ENCODE data around the gene EPHB4. TPM values are rescaled to one million over a fixed set of nuclear protein-coding genes. Genes with fewer than 3 reads are reported as not detected.

Gene EPHB4
- total RNA-seq (ENCODE audit: low replicate concordance), result 83.1 and 90.3 TPM in 2 replicates

GRCh38 chr7:100827330-100828226, at the start of gene EPHB4:
Gene EPHB4 (minus strand): TSS chr7:100827523. CDS start chr7:100827030, 493 bp downstream.

GRCh38 chr7:100874577-100875355, 47.4 kb upstream of the EPHB4 start, which contains the start of gene SRRT:
Gene SRRT (plus strand): TSS chr7:100875103. CDS start chr7:100875591, 488 bp downstream.

DNA sequence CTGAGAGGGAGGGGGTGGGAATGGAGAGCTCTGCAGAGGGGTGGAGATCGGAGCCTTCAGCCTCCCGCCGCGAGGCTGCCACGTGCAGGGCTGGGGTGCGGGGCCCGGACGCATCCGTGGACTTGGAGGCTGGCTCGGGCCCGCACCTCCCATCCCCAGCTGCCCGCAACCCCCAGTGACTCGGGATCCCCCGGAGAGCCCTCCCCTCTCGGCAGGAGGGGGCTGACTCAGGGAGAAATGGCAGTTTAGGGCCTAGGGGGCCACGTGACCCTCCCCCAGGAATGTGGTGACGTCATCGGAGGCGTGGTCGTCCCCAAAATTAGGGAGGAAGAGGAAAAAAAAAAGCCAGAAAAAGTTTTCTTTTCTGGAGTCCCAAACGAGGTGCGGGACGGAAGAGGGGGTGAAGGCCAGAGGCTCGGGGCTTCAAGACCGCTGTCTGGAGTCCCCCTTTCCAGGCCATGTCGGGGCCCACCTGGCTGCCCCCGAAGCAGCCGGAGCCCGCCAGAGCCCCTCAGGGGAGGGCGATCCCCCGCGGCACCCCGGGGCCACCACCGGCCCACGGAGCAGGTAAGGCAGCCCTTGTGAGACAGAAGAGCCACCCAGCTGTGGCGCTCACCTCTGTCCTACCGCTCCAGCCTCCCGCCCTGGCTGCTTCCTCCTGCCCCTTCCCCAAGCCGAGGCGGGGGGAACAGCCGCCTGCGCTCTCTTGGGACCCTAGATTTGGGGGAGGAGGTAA, 39.9 kb upstream of the EPHB4 start, which contains the start of gene TRIP6:
TRIP6 (plus strand) TSS at position 348 of the 736 bp plus-strand sequence; CDS start at position 459, 111 bp downstream.

DNA sequence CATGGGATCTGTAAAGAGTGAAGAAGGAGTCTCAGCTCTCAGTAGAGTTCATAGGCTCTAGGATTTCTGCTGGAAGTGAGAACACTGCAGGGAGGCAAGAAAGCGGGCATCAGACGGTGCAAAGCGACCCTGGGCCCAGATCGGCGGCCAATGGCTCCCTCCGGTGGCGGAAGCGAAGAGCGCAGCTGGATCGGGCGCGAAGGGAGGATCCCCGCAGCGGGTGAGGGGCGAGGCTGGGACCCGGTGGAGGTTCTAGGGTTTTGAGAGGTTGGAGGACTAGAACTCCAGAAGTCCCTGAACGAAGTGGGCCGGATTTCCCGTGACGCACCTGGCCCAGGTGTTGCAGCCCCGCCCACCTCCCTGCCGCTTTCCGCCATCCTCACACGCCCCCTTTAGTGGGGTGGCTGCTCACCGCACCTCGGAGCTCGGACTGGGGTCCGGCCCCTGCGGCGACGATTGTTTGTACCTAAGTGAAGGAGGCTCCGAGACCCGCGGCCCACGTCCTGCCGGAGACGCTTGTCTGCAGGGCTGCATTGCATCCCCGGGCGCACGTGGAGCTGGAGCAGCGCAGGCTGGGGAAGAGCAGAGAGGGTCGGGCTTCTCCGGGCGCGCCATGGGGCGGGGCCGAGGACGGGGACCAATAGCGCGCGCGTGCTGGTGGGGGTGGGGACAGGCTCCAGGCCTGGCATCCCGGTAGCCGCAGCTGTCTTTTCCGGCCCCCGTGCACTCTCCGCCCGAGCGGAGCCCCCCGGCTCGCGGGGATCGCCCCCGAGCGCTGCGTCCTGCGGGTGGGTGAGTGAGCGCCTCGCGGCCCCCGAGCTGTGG, 24.9 kb upstream of the EPHB4 start, which contains the start of gene SLC12A9:
SLC12A9 (plus strand) TSS at position 666 of the 825 bp plus-strand sequence. CDS start 1,485 bp downstream, outside the sequence.

Other genes starting within 250 kb of the EPHB4 start
- gene LRCH4, start 241.4 kb downstream of the EPHB4 start, total RNA-seq (ENCODE audit: low replicate concordance), result 2.2 and 5.3 TPM in 2 replicates
- gene FBXO24, start 241.2 kb downstream of the EPHB4 start, total RNA-seq (ENCODE audit: low replicate concordance), result 0.30 TPM in 1 of 2 replicates, not detected in the other
- gene PCOLCE, start 225.2 kb downstream of the EPHB4 start, total RNA-seq (ENCODE audit: low replicate concordance), result 46.9 and 69.1 TPM in 2 replicates
- 1.1 and 4.4 TPM in 2 replicates for gene MOSPD3, start 215.0 kb downstream of the EPHB4 start, total RNA-seq (ENCODE audit: low replicate concordance)
- gene TFR2, start 186.0 kb downstream of the EPHB4 start, total RNA-seq (ENCODE audit: low replicate concordance), result under 0.01 and 0.08 TPM in 2 replicates
- not detected in 2 replicates for gene ACTL6B, start 171.1 kb downstream of the EPHB4 start, total RNA-seq (ENCODE audit: low replicate concordance)
- gene GNB2, start 153.8 kb downstream of the EPHB4 start, total RNA-seq (ENCODE audit: low replicate concordance), result 65.9 and 86.6 TPM in 2 replicates
- 7.0 and 23.6 TPM in 2 replicates for gene GIGYF1, start 133.3 kb downstream of the EPHB4 start, total RNA-seq (ENCODE audit: low replicate concordance)
- 13.1 and 37.7 TPM in 2 replicates for gene POP7, start 121.4 kb downstream of the EPHB4 start, total RNA-seq (ENCODE audit: low replicate concordance)
- gene EPO, start 107.1 kb downstream of the EPHB4 start, total RNA-seq (ENCODE audit: low replicate concordance), result not detected in 2 replicates
- gene ZAN, start 93.9 kb downstream of the EPHB4 start, total RNA-seq (ENCODE audit: low replicate concordance), result not detected in 2 replicates
- gene SLC12A9, start 25.2 kb upstream of the EPHB4 start, total RNA-seq (ENCODE audit: low replicate concordance), result 7.0 and 13.2 TPM in 2 replicates
- gene TRIP6, start 39.9 kb upstream of the EPHB4 start, total RNA-seq (ENCODE audit: low replicate concordance), result 70.6 and 75.7 TPM in 2 replicates
- 33.9 and 40.3 TPM in 2 replicates for gene SRRT, start 47.6 kb upstream of the EPHB4 start, total RNA-seq (ENCODE audit: low replicate concordance)
- 1.2 and 5.7 TPM in 2 replicates for gene UFSP1, start 62.2 kb upstream of the EPHB4 start, total RNA-seq (ENCODE audit: low replicate concordance)
- 0.38 TPM in 1 of 2 replicates, not detected in the other for gene ACHE, start 68.4 kb upstream of the EPHB4 start, total RNA-seq (ENCODE audit: low replicate concordance)
- not detected in 2 replicates for gene MUC3A, start 122.0 kb upstream of the EPHB4 start, total RNA-seq (ENCODE audit: low replicate concordance)
- gene MUC12, start 142.0 kb upstream of the EPHB4 start, total RNA-seq (ENCODE audit: low replicate concordance), result not detected in 2 replicates
- not detected in 2 replicates for gene MUC17, start 192.6 kb upstream of the EPHB4 start, total RNA-seq (ENCODE audit: low replicate concordance)

Measured in smooth muscle cell of the coronary artery (primary cell).